Heart left ventricle (tissue), 16 donors: ENCODE results near the gene HSPA1L. TPM values are rescaled to one million over a fixed set of nuclear protein-coding genes. Genes with fewer than 3 reads are reported as not detected.
A peak's percentile ranks its signal among the peaks of the same experiment; 100 is the strongest.
"Not testable (repeated sequence)": the region's sequence is repeated elsewhere in the genome, so short reads cannot be mapped to it uniquely, and the experiment has no call there.

ENCODE experiments used
- ATAC-seq, 4 donors: fragments of 200-7000 bp; cut with Tn5 transposase; one replicate each; pipeline ENCODE4 v1.9.1; 2020 to 2022; ENCODE audit warnings: moderate library complexity in 4 of 4, mild to moderate bottlenecking in 3 of 4, moderate number of reproducible peaks in 1 of 4
- DNase-seq, 5 donors: peaks; one replicate each; pipeline ENCODE4 v3.0.0-alpha.2; 2020
- H3K27ac ChIP-seq, 12 donors: fragments of 200-600 bp; sonication (generic) in 4 of 12; one replicate each; pipeline versions ENCODE4 v1.5.0 to v1.8.0; 2016 to 2022; ENCODE audit warnings: mild to moderate bottlenecking in 2 of 12
- H3K27me3 ChIP-seq, 9 donors: fragments of 200-600 bp; sonication (generic) in 2 of 9; one replicate each; pipeline versions ENCODE4 v1.5.1 to v1.8.0; 2016 to 2022; ENCODE audit warnings: mild to moderate bottlenecking in 3 of 9
- H3K36me3 ChIP-seq, 9 donors: fragments of 200-600 bp; sonication (generic) in 2 of 9; one replicate each; pipeline versions ENCODE4 v1.5.0 to v1.8.0; 2018 to 2022; ENCODE audit warnings: mild to moderate bottlenecking in 2 of 9
- H3K4me1 ChIP-seq, 12 donors: fragments of 200-600 bp; sonication (generic) in 4 of 12; one replicate each; pipeline versions ENCODE4 v1.5.0 to v1.8.0; 2016 to 2022; ENCODE audit warnings: mild to moderate bottlenecking in 3 of 12
- H3K4me3 ChIP-seq, 12 donors: fragments of 200-600 bp; sonication (generic) in 4 of 12; one replicate each; pipeline versions ENCODE4 v1.5.0 to v1.8.0; 2017 to 2022; ENCODE audit warnings: mild to moderate bottlenecking in 9 of 12, moderate library complexity in 4 of 12
- H3K9me3 ChIP-seq, 12 donors: fragments of 200-600 bp; sonication (generic) in 4 of 12; one replicate each; pipeline versions ENCODE4 v1.5.0 to v1.8.0; 2016 to 2022; ENCODE audit warnings: mild to moderate bottlenecking in 1 of 12
- POLR2A ChIP-seq, 2 donors: fragments of 450-650 bp; IDR thresholded peaks; one replicate each; pipeline ENCODE4 v1.6.1; 2017; ENCODE audit warnings: antibody characterized with exemption in 2 of 2, mild to moderate bottlenecking in 2 of 2, moderate library complexity in 2 of 2
- WGBS, 4 donors: extraction: QIAGEN DNeasy Blood & Tissue Kit in 2 of 4; methylation state at CpG; one replicate each; pipeline versions ENCODE4 v1.1.5 to v1.1.7; 2013 to 2018; 5-methylcytosine and 5-hydroxymethylcytosine counted together
- intact Hi-C, 10 donors: fragments of 100-400 bp; cut with DNase I; formaldehyde crosslinking; loops; one replicate each; pipeline versions ENCODE4 v1.11.1 to v1.14.2; 2022
- polyA plus RNA-seq, 2 donors: library from polyadenylated mRNA; stranded (reverse); fragments of 200-250 nt; gene quantifications; one replicate each; pipeline ENCODE4 v1.2.3, GENCODE V29; 2013
- total RNA-seq, 9 donors: library from RNA; depleted of rRNA in 2 of 9; stranded (reverse); fragments of >200 nt in 2 of 9; fragmentation: NEBNext Ultra II Directional in 3 of 9; extraction: Animal tissue kit (Norgen Biotek cat#: 25700) in 3 of 9; gene quantifications; one replicate each; pipeline versions ENCODE4 v1.1.0 to v1.2.4, GENCODE V29; 2016 to 2023
- TF ChIP-seq, protein P1 (sequence below), 12 donors: fragments of 200-600 bp; sonication (generic) in 4 of 12; IDR thresholded peaks; one replicate each; pipeline versions ENCODE4 v1.5.0 to v1.8.0; 2018 to 2022; ENCODE audit warnings: antibody characterized with exemption in 12 of 12, mild to moderate bottlenecking in 5 of 12
- donor health status: ischemic (EF 13 %, LVEDD 7.1; RV severe dilation, severe dysfunction).
- donor health status: healthy with polysubstance abuse.
- donor health status: DM: no; HTN: yes; CAD: no.
- donor health status: DM: no; HTN: no; CAD: no.
- donor health status: ischemic (EF 25% LVEDD 6.9; RV normal size, moderate dysfunction).
- donor health status: ischemic (EF 25% LVEDD 5.7; RV mildly dilated, moderate dysfunction).
- donor health status: healthy.
- donor health status: DM: yes; HTN: yes; CAD: no.
- donor health status: ischemic (EF 35%, LVEDD 5.7; RV mildly dilated, moderate dysfunction).
- donor health status: nonischemic (EF 11% LVEDD 7.7; RV severe dilation, severe dysfunction).
- donor health status: DM: yes; HTN: yes; CAD: no.
- donor health status: PGD.
- donor health status: ischemic (EF 29% LVEDD 5.4; RV normal size, mild dysfunction).
- donor health status: nonischemic (EF 23%, LVEDD 6.1; RV moderate dilation, normal function).

Gene HSPA1L
- total and polyA plus RNA-seq, 11 donors = 0.95 to 3.6 (median 1.8) TPM

DNA sequence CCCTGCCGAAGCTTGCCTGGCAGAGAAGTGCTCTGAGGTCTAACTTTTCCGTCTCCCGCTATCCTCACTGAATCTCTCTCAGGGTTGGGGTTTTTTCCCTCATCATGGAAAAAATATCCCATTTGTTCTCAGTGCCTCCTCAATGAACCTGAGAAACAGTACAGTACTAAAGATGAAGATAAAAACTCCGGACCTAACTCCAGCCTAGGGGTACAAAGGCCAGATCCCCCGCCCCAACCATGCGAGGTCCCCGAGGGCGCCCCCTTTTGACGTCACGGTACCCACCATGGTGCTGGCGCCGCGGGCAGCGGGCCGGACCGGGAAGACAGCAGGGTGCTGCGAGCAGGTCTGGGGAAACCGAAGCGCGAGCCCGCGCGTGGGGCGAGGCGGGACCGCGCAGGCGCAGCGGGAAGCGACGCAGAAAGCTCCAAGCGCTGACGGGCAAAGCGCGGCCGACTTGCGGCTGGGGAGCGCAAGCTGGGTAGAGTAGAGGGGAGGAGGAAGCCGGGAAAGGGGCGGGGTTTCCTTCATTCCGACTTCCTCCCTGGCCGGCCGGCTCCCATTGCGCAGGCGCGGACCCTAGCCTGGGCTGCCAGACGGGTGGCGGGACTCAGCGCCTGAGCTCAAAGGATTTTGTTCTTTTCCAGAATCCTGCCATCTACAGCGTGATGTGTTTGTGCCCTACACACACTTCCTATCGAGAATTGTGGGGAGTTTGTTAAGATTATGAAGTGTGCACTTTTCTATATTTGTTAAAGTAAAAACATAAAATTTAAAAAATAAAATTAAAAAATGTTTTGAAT, 8.4 kb downstream of the HSPA1L start, which contains the start of gene LSM2:
LSM2 (minus strand) TSS at position 497 of the 803 bp plus-strand sequence; CDS start at position 288, 209 bp downstream.
- TF ChIP-seq, protein P1, sequence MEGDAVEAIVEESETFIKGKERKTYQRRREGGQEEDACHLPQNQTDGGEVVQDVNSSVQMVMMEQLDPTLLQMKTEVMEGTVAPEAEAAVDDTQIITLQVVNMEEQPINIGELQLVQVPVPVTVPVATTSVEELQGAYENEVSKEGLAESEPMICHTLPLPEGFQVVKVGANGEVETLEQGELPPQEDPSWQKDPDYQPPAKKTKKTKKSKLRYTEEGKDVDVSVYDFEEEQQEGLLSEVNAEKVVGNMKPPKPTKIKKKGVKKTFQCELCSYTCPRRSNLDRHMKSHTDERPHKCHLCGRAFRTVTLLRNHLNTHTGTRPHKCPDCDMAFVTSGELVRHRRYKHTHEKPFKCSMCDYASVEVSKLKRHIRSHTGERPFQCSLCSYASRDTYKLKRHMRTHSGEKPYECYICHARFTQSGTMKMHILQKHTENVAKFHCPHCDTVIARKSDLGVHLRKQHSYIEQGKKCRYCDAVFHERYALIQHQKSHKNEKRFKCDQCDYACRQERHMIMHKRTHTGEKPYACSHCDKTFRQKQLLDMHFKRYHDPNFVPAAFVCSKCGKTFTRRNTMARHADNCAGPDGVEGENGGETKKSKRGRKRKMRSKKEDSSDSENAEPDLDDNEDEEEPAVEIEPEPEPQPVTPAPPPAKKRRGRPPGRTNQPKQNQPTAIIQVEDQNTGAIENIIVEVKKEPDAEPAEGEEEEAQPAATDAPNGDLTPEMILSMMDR (IDR thresholded peaks at IDR 0.05) = peak in 10 of 12 donors; percentile 13 to 45 (median 28)
- TF ChIP-seq POLR2A (IDR thresholded peaks at IDR 0.05) = peak in 1 of 2 donors; percentile 95
- WGBS, 4 donors = 0% methylated on average over 41 to 51 of the region's 51 CpGs

DNA sequence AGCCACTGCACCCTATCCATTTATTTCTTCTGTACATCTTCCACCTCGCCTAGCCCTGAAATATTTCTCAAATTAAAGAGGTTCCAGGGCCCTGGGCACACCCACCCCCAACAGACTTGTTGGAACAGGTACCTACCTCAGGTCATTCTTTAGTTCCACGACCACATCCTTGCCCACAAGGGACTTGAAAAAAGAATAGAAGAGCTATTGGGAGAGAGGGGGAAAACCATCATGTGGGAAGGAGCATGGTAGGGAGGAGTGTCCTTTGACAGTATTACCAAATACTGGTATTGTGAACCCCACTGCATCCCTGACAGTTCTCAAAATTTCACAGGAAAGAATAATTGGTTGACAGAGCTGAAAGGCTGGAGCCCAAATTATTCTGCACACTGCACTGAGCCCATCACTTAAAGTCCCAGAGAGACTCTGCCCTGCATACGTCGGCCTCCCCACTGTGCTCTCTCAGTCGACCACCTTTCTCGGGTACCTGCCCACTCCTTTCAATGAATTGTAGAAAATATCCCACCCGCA, 9.1 kb downstream of the HSPA1L start:
- Histone ChIP-seq H3K4me1 (peaks cover 0 to 26% (median 14%) of the 10 kb centered on the region in 12 donors), H3K27me3 (no peaks in the 10 kb centered on the region), H3K36me3 (peaks cover 0 to 33% (median 22%) of the 10 kb centered on the region in 9 donors), H3K27ac (peak overlapping the region; percentile 11 to 97 (median 93)), H3K9me3 (no peaks in the 10 kb centered on the region), H3K4me3 (peak overlapping the region; percentile 40 to 90 (median 66))
- DNase-seq (no peak), ATAC-seq (peak in 1 of 4 donors; percentile 16)
- 16 to 18% (median 16%) methylated on average over 7 of the region's 7 CpGs for WGBS, 4 donors
- no peak for TF ChIP-seq POLR2A (IDR thresholded peaks at IDR 0.05)
- TF ChIP-seq, protein P1 (IDR thresholded peaks at IDR 0.05) = no peak
- intact Hi-C loops = no loop called here

More for the DNA sequence above, 8.4 kb downstream of the HSPA1L start, which contains the start of gene LSM2:
- Histone ChIP-seq H3K4me1 (peaks cover 0 to 26% (median 14%) of the 10 kb centered on the region in 12 donors), H3K9me3 (no peaks in the 10 kb centered on the region), H3K4me3 (peak within 1 kb of the TSS; percentile 40 to 90 (median 66)), H3K36me3 (peaks cover 0 to 28% (median 17%) of the 10 kb centered on the region in 9 donors), H3K27ac (peak within 1 kb of the TSS; percentile 11 to 97 (median 93)), H3K27me3 (no peaks in the 10 kb centered on the region)
- ATAC-seq = peak; percentile 99
- intact Hi-C loops = no loop called here
- DNase-seq = peak; percentile 98 to 99 (median 98)

DNA sequence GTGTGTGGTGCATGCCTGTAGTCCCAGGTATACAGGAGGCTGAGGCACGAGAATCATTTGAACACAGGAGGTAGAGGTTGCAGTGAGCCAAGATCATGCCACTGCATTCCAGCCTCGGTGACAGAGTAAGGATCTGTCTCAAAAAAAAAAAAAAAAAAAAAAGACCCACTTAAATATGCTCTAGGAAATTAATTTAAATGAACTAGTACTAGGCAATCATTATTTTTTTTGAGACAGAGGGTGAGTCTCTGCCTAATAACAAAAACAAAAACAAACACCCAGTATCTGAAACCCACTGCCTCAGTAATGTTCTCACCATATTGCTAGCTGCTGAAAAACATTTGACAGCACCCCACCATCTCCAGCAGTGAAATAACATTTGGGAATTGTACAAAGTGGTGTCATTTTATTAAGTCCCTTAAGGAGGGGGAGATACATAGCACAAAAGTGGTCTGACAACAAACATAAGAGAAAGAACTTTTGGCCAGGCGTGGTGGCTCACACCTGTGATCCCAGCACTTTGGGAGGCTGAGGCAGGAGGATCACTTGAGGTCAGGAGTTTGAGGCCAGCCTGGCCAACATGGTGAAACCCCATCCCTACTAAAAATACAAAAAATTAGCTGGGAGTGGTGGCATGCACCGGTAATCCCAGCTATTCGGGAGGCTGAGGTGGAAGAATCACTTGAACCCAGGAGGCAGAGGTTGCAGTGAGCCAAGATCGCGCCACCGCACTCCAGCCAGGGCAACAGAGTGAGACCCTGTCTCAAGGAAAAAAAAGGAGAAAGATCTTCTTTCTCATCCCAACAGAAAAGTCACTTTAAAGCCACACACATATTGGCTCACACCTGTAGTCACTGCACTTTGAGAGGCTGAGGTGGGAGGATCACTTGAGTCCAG, 13.8 kb downstream of the HSPA1L start:
- peaks cover 0 to 52% (median 24%) of the 10 kb centered on the region in 9 donors for H3K36me3 ChIP-seq
- DNase-seq, H3K27ac ChIP-seq, intact Hi-C loops, H3K9me3 ChIP-seq, H3K4me3 ChIP-seq, ATAC-seq, H3K27me3 ChIP-seq: not testable (repeated sequence)
- 91 to 97% (median 93%) methylated on average over 8 of the region's 8 CpGs for WGBS, 4 donors
- peaks cover under 1 to 22% (median 9%) of the 10 kb centered on the region in 12 donors for H3K4me1 ChIP-seq

DNA sequence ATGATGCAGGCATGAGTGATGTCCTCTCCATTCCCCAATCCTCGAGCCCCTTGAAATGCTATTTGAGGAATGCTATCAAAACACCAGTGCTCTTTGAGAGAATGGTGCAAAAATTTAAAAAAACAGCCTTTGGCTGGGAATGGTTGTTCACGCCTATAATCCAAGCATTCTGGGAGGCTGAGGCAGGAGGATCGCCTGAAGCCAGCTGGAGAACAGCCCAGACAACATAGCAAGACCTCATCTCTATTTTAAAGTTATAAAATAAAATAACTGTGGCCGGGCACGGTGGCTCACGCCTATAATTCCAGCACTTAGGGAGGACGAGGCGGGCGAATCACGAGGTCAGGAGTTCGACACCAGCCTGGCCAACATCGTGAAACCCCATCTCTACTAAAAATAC, 15.3 kb downstream of the HSPA1L start:
- peaks cover 0 to 16% (median 8%) of the 10 kb centered on the region in 12 donors for H3K4me1 ChIP-seq
- H3K36me3 ChIP-seq = peaks cover 0 to 52% (median 24%) of the 10 kb centered on the region in 9 donors
- DNase-seq (no peak), ATAC-seq (no peak)
- TF ChIP-seq POLR2A (IDR thresholded peaks at IDR 0.05) = no peak
- TF ChIP-seq, protein P1 (IDR thresholded peaks at IDR 0.05) = no peak
- H3K9me3 ChIP-seq = no peaks in the 10 kb centered on the region
- no peak overlapping the region for H3K27ac ChIP-seq
- H3K27me3 ChIP-seq = no peaks in the 10 kb centered on the region
- intact Hi-C loops = loop anchor here in 1 of 10 donors (10.0 kb wide), 1 partner anchor 65 kb away; the partner anchor contains the start of gene CLIC1
- WGBS, 4 donors = 83 to 91% (median 90%) methylated on average over 12 of the region's 12 CpGs
- no peak overlapping the region for H3K4me3 ChIP-seq
